ENCODE data around the gene BBS9.

BBS9 gene

GRCh38 chr7:33111614-33112013 is 17.8 kb upstream of the BBS9 start:
- DNase-seq: no peak
- in situ Hi-C loops (cut with HindIII; ENCODE audit: low pct_ligation_motif_present, low pct_unique_long_range_greater_than_20kb, low sequenced_read_pairs): no loop called here

DNA sequence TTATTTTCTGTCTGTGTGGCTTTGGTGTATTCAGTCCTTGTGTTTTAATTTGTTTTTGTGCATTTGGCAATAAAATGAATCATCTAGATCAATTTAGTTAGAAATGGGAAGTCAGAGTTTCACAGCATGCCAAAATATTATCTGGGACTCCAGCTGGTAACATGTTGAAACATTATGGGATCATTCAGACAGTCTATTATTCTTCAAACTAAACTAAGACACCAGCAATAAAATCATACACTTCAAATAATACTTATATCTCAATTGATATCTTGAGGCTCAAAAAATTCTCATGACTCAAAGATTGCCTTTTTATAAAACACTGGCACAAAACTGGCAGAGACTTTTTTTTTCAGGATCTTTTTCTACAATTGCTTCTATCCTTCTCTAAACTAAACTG is 14.4 kb upstream of the BBS9 start:
- in situ Hi-C loops (cut with HindIII; ENCODE audit: low pct_ligation_motif_present, low pct_unique_long_range_greater_than_20kb, low sequenced_read_pairs): no loop called here
- no peak for DNase-seq

DNA sequence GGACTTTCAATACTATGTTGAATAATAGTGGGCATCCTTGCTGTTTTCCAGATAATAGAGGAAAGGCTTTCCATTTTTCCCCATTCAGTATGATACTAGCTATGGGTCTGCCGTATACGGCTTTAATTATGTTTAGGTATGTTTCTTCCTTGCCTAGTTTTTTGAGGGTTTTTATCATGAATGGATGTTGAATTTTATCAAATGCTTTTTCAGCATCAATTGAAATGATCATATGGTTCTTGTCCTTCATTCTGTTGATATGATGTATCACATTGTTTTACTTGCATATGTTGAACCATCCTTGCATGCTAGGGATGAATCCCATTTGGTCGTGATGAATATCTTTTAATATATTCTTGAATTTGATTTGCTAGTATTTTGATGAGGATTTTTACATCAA is 11.0 kb upstream of the BBS9 start:
- no peak for DNase-seq
- in situ Hi-C loops (cut with HindIII; ENCODE audit: low pct_ligation_motif_present, low pct_unique_long_range_greater_than_20kb, low sequenced_read_pairs): no loop called here

- no peak for DNase-seq
- in situ Hi-C loops (cut with HindIII; ENCODE audit: low pct_ligation_motif_present, low pct_unique_long_range_greater_than_20kb, low sequenced_read_pairs): no loop called here
Observed at GRCh38 chr7:33127085-33127484, 2.3 kb upstream of the BBS9 start.

- in situ Hi-C loops (cut with HindIII; ENCODE audit: low pct_ligation_motif_present, low pct_unique_long_range_greater_than_20kb, low sequenced_read_pairs): no loop called here
- no peak for DNase-seq
Observed at GRCh38 chr7:33128631-33128989, 754 bp upstream of the BBS9 start.

- in situ Hi-C loops (cut with HindIII; ENCODE audit: low pct_ligation_motif_present, low pct_unique_long_range_greater_than_20kb, low sequenced_read_pairs): no loop called here
- no peak for DNase-seq
Observed at GRCh38 chr7:33129806-33130153, 416 bp downstream of the BBS9 start.

DNA sequence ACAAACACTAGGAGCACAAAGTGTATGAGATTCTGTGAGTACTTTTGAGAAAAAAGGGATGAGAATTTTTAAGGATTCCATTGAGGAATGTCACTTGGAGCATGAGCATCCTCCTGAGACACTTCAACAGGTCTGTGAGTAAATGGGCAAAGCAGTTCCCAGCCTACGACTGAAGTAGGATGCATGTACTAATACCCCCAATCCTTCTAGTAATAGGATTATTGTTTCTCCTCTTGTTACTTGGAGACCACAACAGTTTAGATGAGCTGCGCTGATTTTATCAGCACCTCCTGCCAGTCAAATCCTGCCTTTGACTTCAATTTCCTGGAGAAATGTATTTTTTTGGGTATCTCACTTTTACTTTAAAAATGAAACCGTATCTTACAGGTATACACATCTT is 820 bp downstream of the BBS9 start:
- no peak for DNase-seq
- in situ Hi-C loops (cut with HindIII; ENCODE audit: low pct_ligation_motif_present, low pct_unique_long_range_greater_than_20kb, low sequenced_read_pairs): no loop called here

GRCh38 chr7:33137103-33137502 is 7.7 kb downstream of the BBS9 start:
- in situ Hi-C loops (cut with HindIII; ENCODE audit: low pct_ligation_motif_present, low pct_unique_long_range_greater_than_20kb, low sequenced_read_pairs): no loop called here
- no peak for DNase-seq

DNA sequence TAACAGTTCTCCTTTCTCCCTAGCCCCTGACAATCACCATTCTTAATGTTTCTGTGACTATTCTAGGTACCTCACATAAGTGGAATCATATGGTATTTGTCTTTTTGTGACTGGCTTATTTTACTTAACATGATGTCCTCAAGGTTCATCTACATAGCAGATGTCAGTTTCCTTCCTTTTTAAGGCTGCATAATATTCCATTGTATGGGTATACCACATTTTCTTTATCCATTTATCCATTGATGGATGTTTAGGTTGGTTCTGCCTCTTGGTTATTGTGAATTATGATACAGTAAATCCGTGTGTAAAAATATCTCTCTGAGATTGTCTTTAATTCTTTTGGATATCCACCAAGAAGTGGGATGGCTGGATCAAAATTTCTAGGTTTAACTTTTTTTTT is 13.2 kb downstream of the BBS9 start:
- in situ Hi-C loops (cut with HindIII; ENCODE audit: low pct_ligation_motif_present, low pct_unique_long_range_greater_than_20kb, low sequenced_read_pairs): no loop called here
- no peak for DNase-seq

DNA sequence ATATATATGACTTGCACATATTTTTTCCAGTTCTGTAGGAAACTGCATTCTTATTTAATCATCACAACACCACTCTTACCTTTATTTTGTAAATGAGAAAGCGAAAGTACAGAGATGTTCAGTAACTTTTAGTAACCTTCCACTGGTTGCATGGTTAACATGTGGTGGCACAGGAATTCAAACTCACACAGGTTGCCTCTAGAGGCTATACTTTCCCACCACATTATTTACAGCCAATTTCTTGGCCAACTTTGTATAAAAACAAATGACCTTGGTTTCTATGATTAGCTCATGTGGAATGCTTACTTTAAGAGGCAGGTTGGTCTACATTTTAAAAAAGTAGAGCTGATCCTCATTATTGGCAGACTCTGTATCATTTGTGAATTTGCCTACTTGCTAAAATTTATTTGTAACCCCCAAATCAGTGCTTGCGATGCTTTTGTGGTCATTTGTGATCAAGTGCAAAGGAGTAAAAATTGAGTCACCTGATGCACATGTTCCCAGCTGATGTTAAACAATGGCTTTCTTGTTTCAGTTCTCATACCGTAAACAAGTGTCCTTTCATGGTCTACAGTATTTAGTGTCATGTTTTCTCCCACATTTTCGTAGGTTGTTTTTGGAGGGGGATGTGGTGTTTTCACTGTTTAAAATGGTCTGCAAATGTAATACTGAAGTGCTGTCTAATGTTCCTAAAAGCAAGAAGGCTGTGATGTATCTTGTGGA is 14.8 kb downstream of the BBS9 start:
- in situ Hi-C loops (cut with HindIII; ENCODE audit: low pct_ligation_motif_present, low pct_unique_long_range_greater_than_20kb, low sequenced_read_pairs): no loop called here
- no peak for DNase-seq

GRCh38 chr7:33145156-33145555 is 15.8 kb downstream of the BBS9 start:
- no peak for DNase-seq
- in situ Hi-C loops (cut with HindIII; ENCODE audit: low pct_ligation_motif_present, low pct_unique_long_range_greater_than_20kb, low sequenced_read_pairs): no loop called here

- no peak for DNase-seq
- in situ Hi-C loops (cut with HindIII; ENCODE audit: low pct_ligation_motif_present, low pct_unique_long_range_greater_than_20kb, low sequenced_read_pairs): no loop called here
Observed at GRCh38 chr7:33152087-33152486, 22.7 kb downstream of the BBS9 start.

DNA sequence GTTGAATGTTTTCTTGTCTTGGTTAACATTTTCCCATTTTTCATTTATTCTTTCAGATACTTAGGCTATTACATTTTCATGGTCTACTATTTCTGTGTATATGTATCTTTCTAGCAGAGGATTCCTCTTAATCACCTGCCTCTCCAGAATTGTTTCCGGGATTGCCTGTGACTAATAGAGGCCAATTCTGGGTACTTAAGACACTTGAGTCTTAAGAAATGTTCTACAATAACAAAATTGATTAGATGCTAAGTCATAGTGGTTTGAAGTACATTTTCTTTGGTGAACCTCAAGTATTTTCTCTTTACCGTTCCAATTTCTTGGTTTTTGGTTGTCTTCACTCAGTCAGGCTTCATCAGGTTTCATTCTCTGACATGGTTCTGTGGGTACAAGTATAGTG is 26.4 kb downstream of the BBS9 start:
- in situ Hi-C loops (cut with HindIII; ENCODE audit: low pct_ligation_motif_present, low pct_unique_long_range_greater_than_20kb, low sequenced_read_pairs): no loop called here
- no peak for DNase-seq

DNA sequence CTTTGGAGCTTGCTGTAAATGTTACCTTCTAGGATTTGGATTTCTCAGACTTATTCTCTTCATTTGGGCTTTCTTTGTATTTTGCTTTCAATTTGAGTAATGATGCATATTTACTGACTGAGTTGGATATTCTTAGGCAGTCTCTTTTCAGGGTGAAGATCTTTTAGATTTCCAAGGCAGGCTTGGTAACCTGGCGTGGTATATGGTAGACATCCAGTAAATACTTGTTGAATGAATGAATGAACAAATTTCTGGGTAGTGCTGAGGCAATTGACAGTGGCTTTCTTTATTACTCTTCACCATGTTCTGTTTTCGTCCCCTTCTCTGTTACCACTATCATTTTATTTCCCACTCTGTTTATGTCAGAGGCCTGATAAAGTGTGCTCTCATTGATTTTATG is 27.1 kb downstream of the BBS9 start:
- DNase-seq: no peak
- in situ Hi-C loops (cut with HindIII; ENCODE audit: low pct_ligation_motif_present, low pct_unique_long_range_greater_than_20kb, low sequenced_read_pairs): no loop called here

- DNase-seq: no peak
- in situ Hi-C loops (cut with HindIII; ENCODE audit: low pct_ligation_motif_present, low pct_unique_long_range_greater_than_20kb, low sequenced_read_pairs): no loop called here
Observed at GRCh38 chr7:33157311-33157710, 27.9 kb downstream of the BBS9 start.

DNA sequence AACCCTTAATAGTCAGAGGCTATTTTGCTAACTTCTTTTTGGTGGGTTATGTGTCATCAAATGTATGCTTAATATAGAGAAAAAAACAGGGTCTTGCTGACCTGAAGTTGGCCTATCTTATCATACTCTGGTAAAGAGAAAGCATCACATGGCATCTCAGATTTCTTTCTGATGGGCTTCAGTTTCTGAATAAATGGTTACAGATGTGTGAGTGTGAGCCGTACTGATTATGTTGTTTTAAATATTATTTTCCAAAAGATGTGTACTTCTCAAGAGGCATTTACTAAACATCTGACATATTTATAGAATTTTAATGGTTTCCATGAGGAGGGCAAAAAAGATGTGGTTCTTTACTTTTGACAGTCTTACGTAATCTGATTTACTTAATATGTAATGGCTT is 28.4 kb downstream of the BBS9 start:
- in situ Hi-C loops (cut with HindIII; ENCODE audit: low pct_ligation_motif_present, low pct_unique_long_range_greater_than_20kb, low sequenced_read_pairs): no loop called here

DNA sequence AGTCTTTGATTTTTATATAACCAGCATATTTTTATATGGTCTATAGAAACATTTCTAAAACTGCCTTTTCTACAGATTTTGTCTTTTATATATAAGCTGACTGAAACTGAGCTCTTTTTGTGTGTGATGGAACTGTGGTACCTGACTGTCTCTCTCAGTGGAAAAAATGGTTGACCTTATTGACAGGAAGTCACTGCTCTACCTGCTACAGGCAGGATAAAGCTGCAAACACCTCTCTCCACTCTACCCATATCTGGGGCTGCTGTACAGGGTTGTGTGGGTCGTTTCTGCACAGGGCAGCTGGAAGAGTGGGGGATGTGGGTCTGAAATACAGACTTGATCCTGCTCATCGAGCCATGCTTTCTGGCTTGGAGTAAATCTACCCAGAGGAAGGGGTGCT is 48.5 kb downstream of the BBS9 start:
- DNase-seq: no peak
- in situ Hi-C loops (cut with HindIII; ENCODE audit: low pct_ligation_motif_present, low pct_unique_long_range_greater_than_20kb, low sequenced_read_pairs): no loop called here

More for the DNA sequence above, 28.4 kb downstream of the BBS9 start:
- no peak for DNase-seq

DNA sequence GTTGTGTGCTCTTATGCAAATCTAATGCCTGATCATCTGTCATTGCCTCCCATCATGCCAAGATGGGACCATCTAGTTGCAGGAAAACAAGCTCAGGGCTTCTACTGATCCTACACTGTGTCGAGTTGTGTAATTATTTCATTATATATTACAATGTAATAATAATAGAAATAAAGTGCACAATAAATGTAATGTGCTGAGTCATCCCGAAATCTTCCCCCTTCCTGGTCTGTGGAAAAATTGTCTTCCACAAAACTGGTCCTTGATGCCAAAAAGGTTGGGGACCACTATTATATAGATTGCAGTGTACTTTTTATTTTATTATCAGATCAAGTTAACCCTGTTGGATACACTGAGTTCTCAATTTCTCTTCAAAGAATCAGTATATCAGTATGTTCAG is 50.2 kb downstream of the BBS9 start:
- in situ Hi-C loops (cut with HindIII; ENCODE audit: low pct_ligation_motif_present, low pct_unique_long_range_greater_than_20kb, low sequenced_read_pairs): no loop called here

DNA sequence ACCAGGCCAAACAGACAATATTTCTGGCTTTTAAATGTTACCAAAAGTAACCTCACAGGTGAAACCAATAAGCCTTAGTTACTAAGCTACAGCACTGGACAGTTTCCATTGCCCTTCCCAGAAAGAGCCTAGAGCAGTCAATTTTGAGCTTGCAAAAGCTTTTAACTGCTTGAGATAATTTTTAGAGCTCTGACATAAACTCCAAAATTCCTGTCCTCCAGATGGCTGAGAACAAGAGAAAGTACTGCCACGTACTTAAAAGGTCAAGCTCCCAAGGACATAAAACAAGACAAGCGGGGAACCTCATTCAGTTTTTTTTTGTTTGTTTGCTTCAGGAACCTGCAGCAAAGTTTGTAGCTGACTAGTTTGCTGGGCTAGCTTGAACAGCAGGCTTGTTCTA is 54.1 kb downstream of the BBS9 start:
- no peak for DNase-seq
- in situ Hi-C loops (cut with HindIII; ENCODE audit: low pct_ligation_motif_present, low pct_unique_long_range_greater_than_20kb, low sequenced_read_pairs): no loop called here

More for the DNA sequence above, 50.2 kb downstream of the BBS9 start:
- no peak for DNase-seq

DNA sequence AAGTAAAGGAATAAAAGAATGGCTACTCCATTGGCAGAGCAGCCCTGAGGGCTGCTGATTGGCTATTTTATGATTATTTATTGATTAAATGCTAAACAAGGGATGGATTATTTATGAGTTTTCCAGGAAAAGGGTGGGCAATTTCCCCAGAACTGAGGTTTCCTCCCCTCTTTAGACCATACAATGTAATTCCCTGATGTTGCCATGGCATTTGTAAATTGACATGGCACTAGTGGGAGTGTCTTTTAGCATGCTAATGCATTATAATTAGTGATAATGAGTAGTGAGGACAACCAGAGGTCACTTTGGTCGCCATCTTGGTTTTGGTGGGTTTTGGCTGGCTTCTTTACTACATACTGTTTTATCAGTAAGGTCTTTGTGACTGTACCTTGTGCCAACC is 55.5 kb downstream of the BBS9 start:
- no peak for DNase-seq
- in situ Hi-C loops (cut with HindIII; ENCODE audit: low pct_ligation_motif_present, low pct_unique_long_range_greater_than_20kb, low sequenced_read_pairs): no loop called here

GRCh38 chr7:33185786-33186185 is 56.4 kb downstream of the BBS9 start:
- peak; percentile 71 for DNase-seq
- in situ Hi-C loops (cut with HindIII; ENCODE audit: low pct_ligation_motif_present, low pct_unique_long_range_greater_than_20kb, low sequenced_read_pairs): no loop called here
